MCF 10A (cell line): ENCODE measurements around the gene ACSL3. TPM values are rescaled to one million over a fixed set of nuclear protein-coding genes. Genes with fewer than 3 reads are reported as not detected.

Experiments used
- BruUV-seq: library from RNA; stranded (reverse); fragments of 400-500 nt; replicated peaks from 2 replicates; lab custom pipeline; 2021; lab: Mats Ljungman, UMichigan
- CTCF ChIA-PET: fragments of 300-600 bp; sonication (Branson Sonifier 250); formaldehyde crosslinking; extraction: SDS; loops from one replicate; lab custom pipeline; 2021; ENCODE audit warnings: antibody characterized with exemption, inconsistent platforms; lab: Yijun Ruan, JAX
- POLR2A ChIA-PET: fragments of 300-600, 350-650 bp; sonication (Branson Sonifier 250); formaldehyde crosslinking; extraction: SDS; loops from one replicate; lab custom pipeline; 2020; ENCODE audit warnings: antibody characterized with exemption, inconsistent platforms; lab: Yijun Ruan, JAX
- DNase-seq: peaks from one replicate; pipeline ENCODE4 v3.0.0-alpha.2; 2018; ENCODE audit not compliant: unreplicated experiment
- H3K27ac Mint-ChIP-seq: one replicate; pipeline ENCODE4 v1.8.0; 2022; ENCODE audit warnings: mild to moderate bottlenecking, low read depth, mixed read lengths; ENCODE audit not compliant: unreplicated experiment
- H3K27me3 Mint-ChIP-seq: one replicate; pipeline ENCODE4 v1.8.0; 2022; ENCODE audit warnings: mixed read lengths; ENCODE audit not compliant: insufficient read depth, unreplicated experiment
- H3K36me3 Mint-ChIP-seq: one replicate; pipeline ENCODE4 v1.8.0; 2022; ENCODE audit warnings: mild to moderate bottlenecking, moderate library complexity, mixed read lengths; ENCODE audit not compliant: insufficient read depth, unreplicated experiment
- H3K4me1 Mint-ChIP-seq: one replicate; pipeline ENCODE4 v1.8.0; 2022; ENCODE audit warnings: mixed read lengths; ENCODE audit not compliant: insufficient read depth, unreplicated experiment
- H3K4me3 Mint-ChIP-seq: one replicate; pipeline ENCODE4 v1.8.0; 2022; ENCODE audit warnings: mild to moderate bottlenecking, moderate library complexity, mixed read lengths; ENCODE audit not compliant: unreplicated experiment
- H3K9me3 Mint-ChIP-seq: one replicate; pipeline ENCODE4 v1.8.0; 2022; ENCODE audit warnings: mixed read lengths; ENCODE audit not compliant: unreplicated experiment
- CTCF ChIP-seq: fragments of 200-600 bp; IDR thresholded peaks from one replicate; pipeline ENCODE4 v1.8.0; 2022; ENCODE audit warnings: antibody characterized with exemption, mild to moderate bottlenecking; ENCODE audit not compliant: unreplicated experiment
- intact Hi-C: fragments of 100-400 bp; cut with micrococcal nuclease; formaldehyde crosslinking; loops from 2 replicates; pipeline ENCODE4 v1.14.1; 2022
- total RNA-seq: library from RNA; stranded (reverse); gene quantifications from 2 replicates; pipeline ENCODE4 v1.2.3, GENCODE V29; 2022

ACSL3 gene
- total RNA-seq, 1 experiment from 2014 or later: 183 TPM

DNA sequence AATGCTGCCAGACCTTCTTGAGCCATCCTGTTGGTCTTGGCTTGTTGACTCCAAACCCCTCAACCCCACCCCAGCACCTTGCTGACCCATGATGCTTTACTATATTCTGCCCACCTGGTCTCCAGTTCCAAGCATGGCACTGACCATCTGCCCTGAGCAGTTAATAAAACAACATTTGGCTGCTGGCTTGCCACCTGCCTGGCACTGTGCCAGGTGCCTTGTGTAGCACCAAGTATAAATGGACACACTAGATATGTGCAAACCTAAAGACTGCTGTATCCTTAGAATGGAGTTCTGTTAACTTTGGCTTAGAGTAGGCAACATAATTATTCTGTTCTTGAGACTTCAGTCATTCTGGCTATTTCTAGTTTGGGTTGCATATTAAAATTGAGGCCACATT lies 91.4 kb downstream of the ACSL3 start:
- POLR2A ChIA-PET: interaction anchor here (1.0 to 1.2 kb wide), 2 partner anchors 16 to 235 kb away, joined by 3 read pairs; no protein-coding TSS in a partner anchor
- DNase-seq: peak; percentile 31
- H3K4me3 Mint-ChIP-seq: no peak overlapping the region
- TF ChIP-seq CTCF: no peak
- no peak overlapping the region for H3K27ac Mint-ChIP-seq
- intact Hi-C loops: no loop called here
- no TSS peak for BruUV-seq
- peaks cover 6% of the 10 kb centered on the region for H3K36me3 Mint-ChIP-seq
- no peaks in the 10 kb centered on the region for H3K27me3 Mint-ChIP-seq
- CTCF ChIA-PET: no interaction called here
- peaks cover 4% of the 10 kb centered on the region for H3K4me1 Mint-ChIP-seq
- peaks cover 6% of the 10 kb centered on the region for H3K9me3 Mint-ChIP-seq

DNA sequence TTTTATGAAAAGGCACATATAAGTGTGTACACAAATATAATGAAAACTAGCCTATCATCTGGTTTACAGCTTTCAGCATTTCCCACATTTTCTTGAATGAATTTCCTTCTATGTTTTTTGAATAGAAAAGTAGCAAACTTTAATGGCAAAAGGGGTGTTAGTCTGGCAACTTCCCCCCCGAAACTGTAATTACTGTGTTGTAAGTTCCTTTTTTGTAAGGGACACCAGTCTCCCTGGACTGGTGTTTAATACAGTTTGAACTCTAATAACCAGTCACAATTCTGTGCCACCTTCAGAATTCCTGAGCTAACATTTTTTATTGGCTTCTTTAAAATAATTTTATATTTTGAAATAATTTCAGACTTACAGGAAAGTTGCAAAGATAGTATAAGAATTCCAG lies 94.2 kb downstream of the ACSL3 start:
- no peak overlapping the region for H3K27ac Mint-ChIP-seq
- H3K36me3 Mint-ChIP-seq: peaks cover 6% of the 10 kb centered on the region
- CTCF ChIA-PET: interaction anchor here (1.1 kb wide), 1 partner anchor 16 kb away, joined by 4 read pairs; no protein-coding TSS in a partner anchor
- H3K4me1 Mint-ChIP-seq: peaks cover 18% of the 10 kb centered on the region
- no peak overlapping the region for H3K4me3 Mint-ChIP-seq
- no peaks in the 10 kb centered on the region for H3K27me3 Mint-ChIP-seq
- POLR2A ChIA-PET: interaction anchor here (0.6 kb wide), 1 partner anchor 94 kb away, joined by 3 read pairs; the partner anchor contains the start of gene ACSL3
- intact Hi-C loops: no loop called here
- peaks cover 6% of the 10 kb centered on the region for H3K9me3 Mint-ChIP-seq
- TF ChIP-seq CTCF: no peak
- DNase-seq: no peak
- no TSS peak for BruUV-seq

DNA sequence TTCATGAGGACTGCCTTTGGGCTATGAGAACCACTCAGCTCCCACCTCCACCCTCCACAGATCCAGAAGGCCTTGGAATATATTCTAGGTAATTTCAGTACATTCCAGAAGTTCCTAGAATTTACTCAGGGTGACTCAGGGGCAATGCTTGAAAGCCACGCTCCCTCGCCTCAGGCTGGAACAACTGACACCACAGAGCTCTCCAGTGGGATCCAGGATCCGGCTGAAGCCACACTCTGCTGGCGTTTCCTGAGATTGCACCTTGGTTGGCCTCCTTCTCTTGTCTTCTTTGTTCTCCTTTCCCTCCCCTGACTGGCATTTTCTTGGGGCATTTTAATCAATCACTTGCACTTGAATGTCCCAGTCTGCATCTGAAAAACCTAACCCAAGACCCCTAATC lies 98.5 kb downstream of the ACSL3 start:
- peak; percentile 83 for DNase-seq
- CTCF ChIA-PET: interaction anchor here (0.5 to 2.4 kb wide), 15 partner anchors 10 to 402 kb away, joined by 3 to 11 read pairs (median 3); no protein-coding TSS in a partner anchor
- Mint-ChIP-seq H3K4me3 (no peak overlapping the region), H3K4me1 (peaks cover 23% of the 10 kb centered on the region), H3K9me3 (no peaks in the 10 kb centered on the region), H3K36me3 (no peaks in the 10 kb centered on the region), H3K27me3 (no peaks in the 10 kb centered on the region), H3K27ac (no peak overlapping the region)
- intact Hi-C loops: loop anchor here (2.0 kb wide), 1 partner anchor 269 kb away; no protein-coding TSS in a partner anchor
- TF ChIP-seq CTCF: peak; percentile 50
- POLR2A ChIA-PET: interaction anchor here (0.6 to 1.5 kb wide), 10 partner anchors 9 to 740 kb away, joined by 3 to 9 read pairs (median 4); partner anchors contain the start of gene ACSL3
- BruUV-seq: no TSS peak

- TF ChIP-seq CTCF: no peak
- Mint-ChIP-seq H3K4me3 (no peak overlapping the region), H3K27me3 (no peaks in the 10 kb centered on the region), H3K4me1 (peaks cover 22% of the 10 kb centered on the region), H3K9me3 (no peaks in the 10 kb centered on the region), H3K27ac (peak overlapping the region; percentile 65), H3K36me3 (no peaks in the 10 kb centered on the region)
- CTCF ChIA-PET: interaction anchor here (1.0 to 3.2 kb wide), 6 partner anchors 12 to 268 kb away, joined by 4 to 18 read pairs (median 4); no protein-coding TSS in a partner anchor
- POLR2A ChIA-PET: interaction anchor here (0.7 to 1.5 kb wide), 7 partner anchors 10 to 739 kb away, joined by 3 to 5 read pairs (median 3); no protein-coding TSS in a partner anchor
- BruUV-seq: no TSS peak
- DNase-seq: no peak
- intact Hi-C loops: no loop called here
Measured at GRCh38 chr2:222960126-222960525, 99.3 kb downstream of the ACSL3 start.
